GM23248 (cell line): ENCODE measurements around the gene ZFAND2B. TPM values are rescaled to one million over a fixed set of nuclear protein-coding genes. Genes with fewer than 3 reads are reported as not detected.

Source experiments
- DNase-seq: peaks from one replicate; pipeline ENCODE4 v3.0.0-alpha.2; 2015
- H2AFZ ChIP-seq: fragments of 200-600 bp; sonication (generic); 2 replicates; pipeline ENCODE4 v1.6.1; 2016; ENCODE audit warnings: antibody characterized with exemption
- H3F3A ChIP-seq: fragments of 200-600 bp; sonication (generic); 2 replicates; pipeline ENCODE4 v1.6.1; 2016; ENCODE audit warnings: mild to moderate bottlenecking, antibody characterized with exemption, mixed run types; ENCODE audit not compliant: insufficient read depth
- H3K27ac ChIP-seq: fragments of 200-600 bp; sonication (generic); 2 replicates; pipeline ENCODE4 v1.5.1; 2016; ENCODE audit warnings: mild to moderate bottlenecking
- H3K27me3 ChIP-seq: fragments of 200-600 bp; sonication (generic); replicated peaks from 2 replicates; pipeline ENCODE4 v1.6.1; 2016; ENCODE audit warnings: mild to moderate bottlenecking; ENCODE audit not compliant: insufficient read depth
- H3K36me3 ChIP-seq: fragments of 200-600 bp; sonication (generic); 2 replicates; pipeline ENCODE4 v1.6.1; 2016; ENCODE audit warnings: low read depth, mild to moderate bottlenecking
- H3K4me1 ChIP-seq: fragments of 200-600 bp; sonication (generic); 2 replicates; pipeline ENCODE4 v1.6.1; 2016; ENCODE audit warnings: mild to moderate bottlenecking; ENCODE audit not compliant: insufficient read depth
- H3K4me2 ChIP-seq: fragments of 200-600 bp; sonication (generic); one replicate; pipeline ENCODE4 v1.6.1; 2016; ENCODE audit warnings: mild to moderate bottlenecking; ENCODE audit not compliant: unreplicated experiment
- H3K4me3 ChIP-seq: fragments of 200-600 bp; sonication (generic); 2 replicates; pipeline ENCODE4 v1.5.1; 2016; ENCODE audit warnings: mild to moderate bottlenecking
- H3K79me2 ChIP-seq: fragments of 200-600 bp; sonication (generic); 2 replicates; pipeline ENCODE4 v1.6.1; 2016; ENCODE audit warnings: mild to moderate bottlenecking; ENCODE audit not compliant: insufficient read depth
- H3K9ac ChIP-seq: fragments of 200-600 bp; sonication (generic); 2 replicates; pipeline ENCODE4 v1.6.1; 2016; ENCODE audit warnings: mild to moderate bottlenecking
- H3K9me2 ChIP-seq: fragments of 200-600 bp; sonication (generic); 2 replicates; pipeline ENCODE4 v1.6.1; 2016; ENCODE audit warnings: mixed run types, mild to moderate bottlenecking, moderate library complexity; ENCODE audit not compliant: insufficient read depth
- H3K9me3 ChIP-seq: fragments of 200-600 bp; sonication (generic); one replicate; pipeline ENCODE4 v1.6.1; 2017; ENCODE audit warnings: low read depth
- H4K20me1 ChIP-seq: fragments of 200-600 bp; sonication (generic); 2 replicates; pipeline ENCODE4 v1.6.0; 2016; ENCODE audit not compliant: insufficient read depth
- EZH2 ChIP-seq: fragments of 200-600 bp; sonication (generic); IDR thresholded peaks from 2 replicates; pipeline ENCODE4 v1.6.1; 2018; ENCODE audit warnings: antibody characterized with exemption, mild to moderate bottlenecking; ENCODE audit not compliant: insufficient read depth, poor library complexity, severe bottlenecking
- EZH2phosphoT487 ChIP-seq: fragments of 200-600 bp; sonication (generic); IDR thresholded peaks from 2 replicates; pipeline ENCODE4 v1.6.1; 2018; ENCODE audit warnings: antibody characterized with exemption, moderate library complexity, mild to moderate bottlenecking, low read depth; ENCODE audit not compliant: insufficient read depth
- WGBS, 2 experiments: methylation state at CpG; one replicate each; pipeline ENCODE4 v1.1.6; 2015 to 2017; ENCODE audit warnings: low lambda C conversion rate in 2 of 2, low coverage in 1 of 2; ENCODE audit errors: missing lambda C conversion rate in 2 of 2; 5-methylcytosine and 5-hydroxymethylcytosine counted together
- in situ Hi-C: fragments of 300-500 bp; cut with MboI; formaldehyde crosslinking; loops from 2 replicates; pipeline ENCODE4 v1.15.0; 2020
- polyA plus RNA-seq: library from polyadenylated mRNA; unstranded; fragments of >200 nt; fragmentation: Nextera tagmentation; extraction: Ambion mirVana; gene quantifications from 2 replicates; pipeline ENCODE4 v1.2.1, GENCODE V29; 2016
- total RNA-seq: library from RNA; depleted of rRNA; stranded (reverse); fragments of >200 nt; shearing (Covaris generic); gene quantifications from 2 replicates; pipeline ENCODE4 v1.2.3, GENCODE V29; 2014

The ZFAND2B gene
- total and polyA plus RNA-seq, 2 experiments from 2014 or later, result 38.9 to 39.3 TPM

DNA sequence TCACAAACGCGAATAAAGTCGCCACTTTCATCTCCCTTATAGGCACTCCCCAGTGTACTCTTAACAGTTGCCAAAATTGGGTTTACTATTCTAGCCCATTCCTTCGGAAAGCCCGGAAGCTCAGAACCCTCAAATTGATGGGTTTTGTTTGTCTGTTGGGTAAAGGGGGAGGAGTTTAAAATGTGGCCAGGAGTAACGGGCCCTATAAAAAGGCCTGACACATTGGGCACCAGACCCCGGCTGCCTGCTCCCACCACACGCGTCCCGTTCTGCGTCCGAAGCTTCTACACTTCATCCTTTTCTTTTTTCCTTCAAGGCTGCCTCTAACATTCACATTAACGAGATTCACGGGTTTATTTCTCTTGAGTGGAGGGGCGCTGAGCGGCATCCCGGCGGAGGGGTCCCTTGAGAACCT lies 46.8 kb upstream of the ZFAND2B start:
- DNase-seq, result no peak
- H3K4me2 ChIP-seq, result peak overlapping the region; percentile 90
- peaks cover 5% of the 10 kb centered on the region; the same call in 1 of the 2 replicates for H3F3A ChIP-seq
- H3K9me3 ChIP-seq, result no peaks in the 10 kb centered on the region
- peak overlapping the region; percentile 77 for H3K9ac ChIP-seq
- no peaks in the 10 kb centered on the region for H3K9me2 ChIP-seq
- H4K20me1 ChIP-seq, result no peaks in the 10 kb centered on the region
- H3K4me3 ChIP-seq, result peak overlapping the region; percentile 72
- H3K4me1 ChIP-seq, result peaks cover 14% of the 10 kb centered on the region
- TF ChIP-seq EZH2, result no peak
- TF ChIP-seq EZH2phosphoT487, result no peak
- no peaks in the 10 kb centered on the region for H3K27me3 ChIP-seq
- no peaks in the 10 kb centered on the region for H3K36me3 ChIP-seq
- peak overlapping the region; percentile 73 for H2AFZ ChIP-seq
- no peak overlapping the region for H3K27ac ChIP-seq
- 2% methylated on average over 18 of the region's 18 CpGs for WGBS, 2 experiments
- in situ Hi-C loops, result loop anchor here (10.0 kb wide), 1 partner anchor 145 kb away; the partner anchor contains the start of gene PTPRN
- H3K79me2 ChIP-seq, result no peaks in the 10 kb centered on the region

DNA sequence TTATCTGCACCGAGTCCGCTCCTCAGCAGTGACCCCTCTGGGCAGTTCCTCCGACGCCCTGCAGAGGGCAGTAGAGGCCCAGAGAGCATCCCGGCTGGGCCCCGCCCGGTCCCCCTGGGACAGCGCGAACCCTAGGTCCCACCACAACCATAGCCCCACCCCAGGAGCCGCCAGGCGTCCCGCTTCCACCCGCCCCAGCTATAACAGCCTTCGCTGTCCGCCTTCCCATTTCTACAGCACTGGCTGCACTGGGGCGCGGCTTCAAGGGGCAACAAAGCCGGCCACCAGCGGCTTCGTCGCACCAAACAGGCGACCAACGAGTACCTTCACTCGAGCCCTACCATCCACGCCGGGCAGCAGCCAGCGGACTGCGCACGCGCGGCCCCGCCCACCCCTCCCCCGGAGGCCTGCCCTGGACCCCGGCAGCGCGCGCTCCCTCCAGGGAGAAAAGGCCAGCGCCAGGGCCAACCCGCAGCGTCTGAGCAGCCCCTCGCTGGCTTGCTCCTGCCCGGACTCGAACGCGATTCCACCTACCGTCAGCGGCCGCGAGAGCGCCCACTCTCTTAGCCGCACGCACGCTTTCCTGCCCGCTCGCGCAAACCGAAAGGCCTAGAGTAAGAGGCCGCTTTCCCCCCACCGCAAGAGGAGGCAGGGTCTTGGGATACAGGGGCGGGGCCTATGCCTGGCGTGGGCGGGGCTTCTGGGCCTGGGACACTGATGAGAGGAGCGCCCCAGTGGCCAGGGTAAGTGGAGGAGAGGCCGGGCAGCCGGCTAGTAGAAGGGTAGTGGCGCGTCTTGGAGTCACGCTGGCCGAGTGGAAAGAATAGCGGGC lies 46.2 kb upstream of the ZFAND2B start, which contains the start of gene NHEJ1:
NHEJ1 (minus strand) TSS at position 630 of the 832 bp plus-strand sequence. CDS start 2,453 bp downstream, outside the sequence.
- Histone ChIP-seq H3K36me3 (no peaks in the 10 kb centered on the region), H4K20me1 (no peaks in the 10 kb centered on the region), H3K4me3 (peak within 1 kb of the TSS; percentile 72), H3K4me2 (peak within 1 kb of the TSS; percentile 90), H3K9ac (peak within 1 kb of the TSS; percentile 77), H3K4me1 (peaks cover 14% of the 10 kb centered on the region), H3K79me2 (no peaks in the 10 kb centered on the region), H3F3A (peaks cover 5% of the 10 kb centered on the region; the same call in 1 of the 2 replicates), H3K9me3 (no peaks in the 10 kb centered on the region), H2AFZ (peak within 1 kb of the TSS; percentile 73), H3K27me3 (no peaks in the 10 kb centered on the region), H3K9me2 (no peaks in the 10 kb centered on the region), H3K27ac (peak within 1 kb of the TSS; percentile 74)
- peak; percentile 95 for DNase-seq
- TF ChIP-seq EZH2, result no peak
- no peak for TF ChIP-seq EZH2phosphoT487
- in situ Hi-C loops, result loop anchor here (10.0 kb wide), 1 partner anchor 144 kb away; the partner anchor contains the start of gene PTPRN
- 0 to 1% methylated on average over 49 to 60 of the region's 70 CpGs for WGBS, 2 experiments

DNA sequence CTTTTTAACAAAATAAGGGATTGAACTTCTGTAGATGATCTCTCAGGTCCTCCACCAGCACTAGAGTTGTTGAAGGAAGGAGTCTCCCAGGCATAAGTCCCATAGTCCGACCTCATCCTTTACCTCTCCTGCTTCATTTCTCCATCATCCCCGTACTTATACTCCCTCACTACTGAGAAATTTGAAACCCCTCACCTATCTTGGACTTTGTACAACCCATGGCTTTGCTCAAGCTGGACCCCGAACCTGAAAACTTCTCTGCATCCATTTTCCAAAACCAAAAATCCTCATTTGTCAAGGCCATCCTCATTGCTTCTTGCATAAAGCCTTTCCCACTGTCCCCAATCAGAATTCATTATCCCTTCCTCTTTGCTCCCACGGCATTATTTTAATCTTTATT lies 45.5 kb upstream of the ZFAND2B start:
- H3K9me3 ChIP-seq, result no peaks in the 10 kb centered on the region
- WGBS, 2 experiments, result 59 to 62% methylated on average over 4 of the region's 4 CpGs
- H3K4me1 ChIP-seq, result peaks cover 14% of the 10 kb centered on the region
- H3K36me3 ChIP-seq, result no peaks in the 10 kb centered on the region
- in situ Hi-C loops, result loop anchor here (10.0 kb wide), 1 partner anchor 144 kb away; the partner anchor contains the start of gene PTPRN
- peaks cover 5% of the 10 kb centered on the region; the same call in 1 of the 2 replicates for H3F3A ChIP-seq
- no peak for DNase-seq
- H3K4me3 ChIP-seq, result peak overlapping the region; percentile 72
- peak overlapping the region; percentile 73 for H2AFZ ChIP-seq
- H3K9ac ChIP-seq, result peak overlapping the region; percentile 77
- H3K27ac ChIP-seq, result peak overlapping the region; percentile 74; the same call in 1 of the 2 replicates
- no peaks in the 10 kb centered on the region for H3K79me2 ChIP-seq
- H3K4me2 ChIP-seq, result peak overlapping the region; percentile 90
- H3K9me2 ChIP-seq, result no peaks in the 10 kb centered on the region
- no peaks in the 10 kb centered on the region for H4K20me1 ChIP-seq
- H3K27me3 ChIP-seq, result no peaks in the 10 kb centered on the region
- TF ChIP-seq EZH2phosphoT487 (no peak), EZH2 (no peak)

GRCh38 chr2:219163156-219163555 lies 43.4 kb upstream of the ZFAND2B start:
- Histone ChIP-seq H4K20me1 (no peaks in the 10 kb centered on the region), H3K27me3 (no peaks in the 10 kb centered on the region), H3K4me1 (peaks cover 14% of the 10 kb centered on the region), H3F3A (peaks cover 5% of the 10 kb centered on the region; the same call in 1 of the 2 replicates), H3K79me2 (no peaks in the 10 kb centered on the region), H3K36me3 (no peaks in the 10 kb centered on the region), H3K9me2 (no peaks in the 10 kb centered on the region), H3K9ac (no peak overlapping the region), H2AFZ (no peak overlapping the region), H3K4me2 (no peak overlapping the region), H3K9me3 (no peaks in the 10 kb centered on the region), H3K4me3 (no peak overlapping the region), H3K27ac (no peak overlapping the region)
- 89 to 92% methylated on average over 6 of the region's 6 CpGs for WGBS, 2 experiments
- no peak for TF ChIP-seq EZH2phosphoT487
- TF ChIP-seq EZH2, result no peak
- no peak for DNase-seq
- in situ Hi-C loops, result loop anchor here (10.0 kb wide), 1 partner anchor 142 kb away; the partner anchor contains the start of gene PTPRN
